Neutrophil (primary cell): ENCODE data around the gene RSBN1L.

Source experiments
- H3K27ac ChIP-seq: fragments of 200-600 bp; sonication (generic); 2 replicates; pipeline ENCODE4 v1.5.1; 2016; ENCODE audit warnings: mild to moderate bottlenecking, moderate library complexity
- H3K27me3 ChIP-seq: fragments of 200-600 bp; sonication (generic); 2 replicates; pipeline ENCODE4 v1.6.0; 2016; ENCODE audit warnings: mild to moderate bottlenecking
- H3K36me3 ChIP-seq: fragments of 200-600 bp; sonication (generic); 2 replicates; pipeline ENCODE4 v1.5.1; 2017
- H3K4me1 ChIP-seq, 2 experiments: fragments of 200-600 bp in 1 of 2; sonication (generic) in 1 of 2; 1 replicate in 1 of 2; 2 replicates in 1 of 2; pipeline versions ENCODE4 v1.5.1 to v1.6.1; 2013 to 2016; ENCODE audit warnings: low read depth in 1 of 2, low read length in 1 of 2, mild to moderate bottlenecking in 1 of 2, moderate library complexity in 1 of 2; ENCODE audit not compliant: control insufficient read depth in 1 of 2, insufficient read depth in 1 of 2
- H3K4me3 ChIP-seq, 2 experiments: fragments of 200-600 bp in 1 of 2; sonication (generic) in 1 of 2; 1 replicate in 1 of 2; 2 replicates in 1 of 2; pipeline ENCODE4 v1.5.1; 2013 to 2016; ENCODE audit warnings: low read depth in 1 of 2, low read length in 1 of 2, mild to moderate bottlenecking in 1 of 2, moderate library complexity in 1 of 2
- H3K9me3 ChIP-seq: fragments of 200-600 bp; sonication (generic); 2 replicates; pipeline ENCODE4 v1.5.1; 2016
- TF ChIP-seq, protein P1 (sequence below): fragments of 200-600 bp; sonication (generic); IDR thresholded peaks from 2 replicates; pipeline ENCODE4 v1.5.1; 2016; ENCODE audit warnings: antibody characterized with exemption

The RSBN1L gene

DNA sequence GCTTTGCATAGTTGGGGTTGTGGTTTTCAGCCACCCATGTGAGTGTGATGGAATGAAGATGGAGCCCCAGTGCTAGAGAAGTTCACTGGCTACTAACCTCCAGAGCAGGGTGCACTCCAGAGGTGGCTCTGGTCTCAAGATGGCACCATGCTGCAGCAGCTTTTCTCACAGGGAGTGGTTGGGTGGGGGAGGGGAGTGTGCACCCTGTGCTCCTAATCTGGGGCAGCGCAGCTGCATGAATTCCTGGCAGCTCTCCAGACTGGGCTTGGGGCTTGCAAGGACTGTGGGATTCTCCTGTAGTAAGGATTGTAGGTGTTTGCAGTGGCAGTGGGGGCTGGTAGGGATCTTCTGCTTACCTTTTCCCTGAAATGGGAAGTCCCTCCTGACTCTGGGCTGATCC is 126.0 kb downstream of the RSBN1L start:
- Histone ChIP-seq H3K9me3 (peaks cover 11% of the 10 kb centered on the region), H3K27ac (no peak overlapping the region), H3K36me3 (no peaks in the 10 kb centered on the region), H3K4me3 (no peak overlapping the region), H3K27me3 (no peaks in the 10 kb centered on the region), H3K4me1 (peaks cover 7 to 13% of the 10 kb centered on the region in 2 experiments)
- TF ChIP-seq, protein P1, sequence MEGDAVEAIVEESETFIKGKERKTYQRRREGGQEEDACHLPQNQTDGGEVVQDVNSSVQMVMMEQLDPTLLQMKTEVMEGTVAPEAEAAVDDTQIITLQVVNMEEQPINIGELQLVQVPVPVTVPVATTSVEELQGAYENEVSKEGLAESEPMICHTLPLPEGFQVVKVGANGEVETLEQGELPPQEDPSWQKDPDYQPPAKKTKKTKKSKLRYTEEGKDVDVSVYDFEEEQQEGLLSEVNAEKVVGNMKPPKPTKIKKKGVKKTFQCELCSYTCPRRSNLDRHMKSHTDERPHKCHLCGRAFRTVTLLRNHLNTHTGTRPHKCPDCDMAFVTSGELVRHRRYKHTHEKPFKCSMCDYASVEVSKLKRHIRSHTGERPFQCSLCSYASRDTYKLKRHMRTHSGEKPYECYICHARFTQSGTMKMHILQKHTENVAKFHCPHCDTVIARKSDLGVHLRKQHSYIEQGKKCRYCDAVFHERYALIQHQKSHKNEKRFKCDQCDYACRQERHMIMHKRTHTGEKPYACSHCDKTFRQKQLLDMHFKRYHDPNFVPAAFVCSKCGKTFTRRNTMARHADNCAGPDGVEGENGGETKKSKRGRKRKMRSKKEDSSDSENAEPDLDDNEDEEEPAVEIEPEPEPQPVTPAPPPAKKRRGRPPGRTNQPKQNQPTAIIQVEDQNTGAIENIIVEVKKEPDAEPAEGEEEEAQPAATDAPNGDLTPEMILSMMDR = no peak

DNA sequence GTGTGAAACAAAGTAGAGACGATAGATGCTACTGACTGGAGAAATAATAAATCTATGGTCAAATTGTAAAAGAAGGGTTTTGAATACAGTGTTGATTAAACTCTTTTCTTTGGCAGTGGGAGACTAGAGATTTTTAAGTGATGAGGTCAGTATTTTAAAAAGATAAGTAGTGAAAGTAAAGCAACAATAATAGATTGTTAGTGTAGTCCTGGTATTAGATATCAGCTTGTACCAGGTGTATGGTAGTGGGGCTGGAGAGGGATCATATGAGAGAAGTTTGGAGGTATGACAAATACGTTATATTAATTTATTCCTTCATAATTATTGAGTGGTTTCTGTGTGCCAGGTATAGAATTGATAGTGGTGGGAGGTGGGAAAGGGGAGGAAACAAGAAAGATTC is 127.5 kb downstream of the RSBN1L start:
- H3K9me3 ChIP-seq = peaks cover 11% of the 10 kb centered on the region
- H3K4me3 ChIP-seq = no peak overlapping the region
- H3K36me3 ChIP-seq = no peaks in the 10 kb centered on the region
- H3K27ac ChIP-seq = no peak overlapping the region
- TF ChIP-seq, protein P1 = no peak
- no peaks in the 10 kb centered on the region for H3K27me3 ChIP-seq
- peaks cover 7 to 12% of the 10 kb centered on the region in 2 experiments for H3K4me1 ChIP-seq

DNA sequence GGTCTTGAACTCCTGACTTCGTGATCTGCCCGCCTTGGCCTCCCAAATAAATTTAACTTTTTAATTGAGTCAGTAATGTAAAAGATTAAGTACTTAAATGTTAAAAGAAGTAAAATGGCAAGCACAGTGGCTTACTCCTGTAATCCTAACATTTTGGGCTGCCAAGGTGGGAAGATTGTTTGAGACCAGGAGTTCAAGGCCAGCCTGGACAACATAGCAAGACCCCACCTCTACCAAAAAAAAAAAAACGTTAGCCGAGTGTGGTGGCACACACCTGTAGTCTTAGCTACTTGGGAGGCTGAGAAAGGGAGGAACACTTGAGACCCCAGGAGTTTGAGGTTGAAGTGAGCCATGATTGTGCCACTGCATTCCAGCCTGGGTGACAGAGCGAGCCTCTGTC is 128.4 kb downstream of the RSBN1L start:
- TF ChIP-seq, protein P1 = no peak
- peaks cover 11% of the 10 kb centered on the region for H3K9me3 ChIP-seq
- H3K4me1 ChIP-seq = peaks cover 0 to 7% of the 10 kb centered on the region in 2 experiments
- H3K36me3 ChIP-seq = no peaks in the 10 kb centered on the region
- H3K27me3 ChIP-seq = no peaks in the 10 kb centered on the region
- H3K4me3 ChIP-seq = no peak overlapping the region
- H3K27ac ChIP-seq = no peak overlapping the region

DNA sequence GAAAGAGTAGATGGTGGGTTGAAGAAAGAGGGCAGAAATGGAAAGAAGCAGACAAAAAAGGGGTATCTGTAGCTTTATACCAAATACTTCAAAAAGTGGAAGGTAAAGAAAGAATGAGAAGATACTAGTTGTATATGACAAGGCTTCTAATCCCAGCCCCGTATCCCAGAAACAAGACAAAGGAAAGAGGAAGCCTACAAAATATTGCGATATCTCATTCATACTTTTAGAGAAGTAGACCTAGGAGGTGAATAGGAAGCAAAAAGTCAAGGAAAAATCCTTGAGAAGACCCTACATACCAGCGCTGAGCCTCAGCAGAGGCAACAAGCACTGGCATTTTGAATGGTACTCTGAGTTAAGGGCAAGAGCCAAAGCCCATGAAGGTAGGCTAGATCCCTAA is 128.9 kb downstream of the RSBN1L start:
- Histone ChIP-seq H3K36me3 (no peaks in the 10 kb centered on the region), H3K27ac (no peak overlapping the region), H3K4me1 (peaks cover 0 to 7% of the 10 kb centered on the region in 2 experiments), H3K4me3 (no peak overlapping the region), H3K27me3 (no peaks in the 10 kb centered on the region), H3K9me3 (peaks cover 11% of the 10 kb centered on the region)
- TF ChIP-seq, protein P1 = no peak

DNA sequence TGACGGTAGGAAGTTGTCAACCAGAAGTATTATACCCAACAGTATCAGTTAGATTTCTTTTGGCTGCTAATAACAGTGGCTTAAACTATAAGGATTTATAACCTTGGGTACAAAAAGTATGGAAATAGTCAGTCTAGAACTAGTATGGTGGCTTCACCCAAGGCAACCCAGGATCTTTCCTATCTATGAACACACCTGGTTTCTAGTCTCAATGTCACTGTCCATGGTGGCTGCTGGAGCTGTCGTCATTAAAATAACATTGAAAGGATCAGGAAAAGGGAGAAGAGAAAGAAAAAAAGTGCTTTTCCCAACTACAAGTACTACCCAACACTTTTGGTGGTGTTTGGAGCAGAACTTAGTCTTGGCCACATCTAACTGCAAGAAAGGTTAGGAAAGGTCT is 130.0 kb downstream of the RSBN1L start:
- Histone ChIP-seq H3K27ac (no peak overlapping the region), H3K27me3 (no peaks in the 10 kb centered on the region), H3K9me3 (peaks cover 7% of the 10 kb centered on the region)

More for the DNA sequence above, 130.0 kb downstream of the RSBN1L start:
- TF ChIP-seq, protein P1 = no peak
- Histone ChIP-seq H3K36me3 (no peaks in the 10 kb centered on the region), H3K4me1 (peaks cover 0 to 7% of the 10 kb centered on the region in 2 experiments), H3K4me3 (no peak overlapping the region)
